H9 (cell line): ENCODE measurements around the gene GRIN2A. TPM values are rescaled to one million over a fixed set of nuclear protein-coding genes. Genes with fewer than 3 reads are reported as not detected.

Experiments
- DNase-seq: peaks from one replicate; pipeline ENCODE4 v3.0.0-alpha.2; 2017
- H2AFZ ChIP-seq: one replicate; pipeline ENCODE4 v1.6.1; 2013; ENCODE audit warnings: mild to moderate bottlenecking, low read length, control low read depth, moderate library complexity
- H2AK5ac ChIP-seq: 2 replicates; pipeline ENCODE4 v1.6.1; 2013; ENCODE audit warnings: low read length, control low read depth, mixed read lengths; ENCODE audit not compliant: insufficient read length
- H2BK120ac ChIP-seq: one replicate; pipeline ENCODE4 v1.6.1; 2013; ENCODE audit warnings: low read depth, mild to moderate bottlenecking, low read length, control low read depth, inconsistent platforms; ENCODE audit not compliant: poor library complexity, severe bottlenecking
- H2BK12ac ChIP-seq: 2 replicates; pipeline ENCODE4 v1.6.1; 2013; ENCODE audit warnings: low read length, control low read depth, mixed read lengths, low read depth; ENCODE audit not compliant: insufficient read length
- H2BK15ac ChIP-seq: 2 replicates; pipeline ENCODE4 v1.6.1; 2013; ENCODE audit warnings: low read depth, low read length, control low read depth
- H2BK20ac ChIP-seq: one replicate; pipeline ENCODE4 v1.6.1; 2013; ENCODE audit warnings: low read depth, mild to moderate bottlenecking, low read length, control low read depth, inconsistent platforms; ENCODE audit not compliant: poor library complexity, severe bottlenecking
- H2BK5ac ChIP-seq: 2 replicates; pipeline ENCODE4 v1.6.1; 2013; ENCODE audit warnings: low read length, control low read depth, mixed read lengths; ENCODE audit not compliant: insufficient read length
- H3K14ac ChIP-seq: 2 replicates; pipeline ENCODE4 v1.6.1; 2013; ENCODE audit warnings: low read length, control low read depth; ENCODE audit not compliant: insufficient read depth
- H3K18ac ChIP-seq: 2 replicates; pipeline ENCODE4 v1.6.1; 2013; ENCODE audit warnings: low read depth, mild to moderate bottlenecking, mixed read lengths, low read length, control low read depth; ENCODE audit not compliant: insufficient read length
- H3K23ac ChIP-seq: 2 replicates; pipeline ENCODE4 v1.6.1; 2013; ENCODE audit warnings: low read length, control low read depth, mixed read lengths, low read depth; ENCODE audit not compliant: insufficient read length
- H3K23me2 ChIP-seq: 2 replicates; pipeline ENCODE4 v1.6.1; 2013; ENCODE audit warnings: low read depth, mild to moderate bottlenecking, mixed read lengths, low read length, control low read depth; ENCODE audit not compliant: insufficient read length, poor library complexity, severe bottlenecking
- H3K27ac ChIP-seq: 2 replicates; pipeline ENCODE4 v1.5.1; 2013; ENCODE audit warnings: low read length, control low read depth, mixed read lengths, low read depth; ENCODE audit not compliant: insufficient read length
- H3K27me3 ChIP-seq: 2 replicates; pipeline ENCODE4 v1.6.1; 2013; ENCODE audit warnings: low read length, control low read depth, inconsistent platforms; ENCODE audit not compliant: insufficient read depth
- H3K4ac ChIP-seq: 2 replicates; pipeline ENCODE4 v1.6.1; 2013; ENCODE audit warnings: low read depth, mild to moderate bottlenecking, control low read depth, inconsistent platforms, low read length, moderate library complexity
- H3K4me1 ChIP-seq: 2 replicates; pipeline ENCODE4 v1.6.1; 2013; ENCODE audit warnings: low read length, control low read depth, inconsistent platforms; ENCODE audit not compliant: insufficient read depth
- H3K4me2 ChIP-seq: 2 replicates; pipeline ENCODE4 v1.6.1; 2013; ENCODE audit warnings: low read length, control low read depth, mixed read lengths; ENCODE audit not compliant: insufficient read length, insufficient read depth
- H3K56ac ChIP-seq: 2 replicates; pipeline ENCODE4 v1.6.1; 2013; ENCODE audit warnings: low read depth, mild to moderate bottlenecking, mixed read lengths, low read length, control low read depth; ENCODE audit not compliant: insufficient read length
- H3K79me1 ChIP-seq: 2 replicates; pipeline ENCODE4 v1.6.1; 2013; ENCODE audit warnings: low read depth, mild to moderate bottlenecking, moderate library complexity, low read length, control low read depth, inconsistent platforms; ENCODE audit not compliant: insufficient read depth, poor library complexity, severe bottlenecking
- H3K79me2 ChIP-seq: 2 replicates; pipeline ENCODE4 v1.6.1; 2013; ENCODE audit warnings: low read length, control low read depth, inconsistent platforms; ENCODE audit not compliant: insufficient read depth
- H3K9ac ChIP-seq: 2 replicates; pipeline ENCODE4 v1.6.1; 2013; ENCODE audit warnings: low read length, control low read depth, mixed read lengths; ENCODE audit not compliant: insufficient read length; ENCODE audit errors: extremely low read depth
- H3K9me3 ChIP-seq: one replicate; pipeline ENCODE4 v1.6.1; 2013; ENCODE audit warnings: low read depth, low read length, inconsistent platforms; ENCODE audit not compliant: control insufficient read depth
- H3T11ph ChIP-seq: one replicate; pipeline ENCODE4 v1.6.1; 2013; ENCODE audit warnings: mild to moderate bottlenecking, low read length, control low read depth, inconsistent platforms
- H4K20me1 ChIP-seq: one replicate; pipeline ENCODE4 v1.6.1; 2013; ENCODE audit not compliant: control insufficient read depth, insufficient read length, insufficient read depth
- H4K5ac ChIP-seq: 2 replicates; pipeline ENCODE4 v1.6.1; 2013; ENCODE audit warnings: low read depth, mild to moderate bottlenecking, mixed read lengths, low read length, control low read depth; ENCODE audit not compliant: insufficient read length
- H4K8ac ChIP-seq: replicated peaks from 2 replicates; pipeline ENCODE4 v1.6.1; 2013; ENCODE audit warnings: low read length, control low read depth, mixed read lengths, low read depth; ENCODE audit not compliant: insufficient read length
- H4K91ac ChIP-seq: 2 replicates; pipeline ENCODE4 v1.6.1; 2013; ENCODE audit warnings: low read depth, mild to moderate bottlenecking, moderate library complexity, mixed read lengths, low read length, control low read depth; ENCODE audit not compliant: insufficient read length
- H3K27ac Mint-ChIP-seq, 3 experiments: 2 replicates in 2 of 3; 3 replicates in 1 of 3; pipeline ENCODE4 v1.8.0; 2020 to 2021; ENCODE audit warnings: mixed read lengths in 3 of 3, mild to moderate bottlenecking in 1 of 3, moderate library complexity in 1 of 3
- H3K27me3 Mint-ChIP-seq: 2 replicates; pipeline ENCODE4 v1.8.0; 2021; ENCODE audit warnings: low read depth, mild to moderate bottlenecking, moderate library complexity, mixed read lengths
- H3K36me3 Mint-ChIP-seq, 3 experiments: 2 replicates in 2 of 3; 3 replicates in 1 of 3; pipeline ENCODE4 v1.8.0; 2020 to 2021; ENCODE audit warnings: low read depth in 3 of 3, mixed read lengths in 3 of 3; ENCODE audit not compliant: insufficient read depth in 1 of 3
- H3K4me1 Mint-ChIP-seq, 2 experiments: 2 replicates each; pipeline ENCODE4 v1.8.0; 2020; ENCODE audit warnings: mixed read lengths in 2 of 2
- H3K4me3 Mint-ChIP-seq, 2 experiments: 2 replicates in 1 of 2; 3 replicates in 1 of 2; pipeline ENCODE4 v1.8.0; 2020 to 2021; ENCODE audit warnings: mild to moderate bottlenecking in 2 of 2, mixed read lengths in 2 of 2, moderate library complexity in 1 of 2
- H3K9me3 Mint-ChIP-seq, 2 experiments: 2 replicates in 1 of 2; 3 replicates in 1 of 2; pipeline ENCODE4 v1.8.0; 2020; ENCODE audit warnings: mild to moderate bottlenecking in 2 of 2, mixed read lengths in 2 of 2, moderate library complexity in 1 of 2
- CTCF ChIP-seq: fragments of 200-600 bp; sonication (generic); conservative IDR thresholded peaks from 3 replicates; pipeline ENCODE4 v1.8.0; 2021; ENCODE audit warnings: antibody characterized with exemption, mild to moderate bottlenecking
- WGBS: extraction: QIAGEN DNeasy Blood & Tissue Kit; methylation state at CpG from one replicate; pipeline ENCODE4 v1.1.7; 2013; ENCODE audit warnings: missing lambda C conversion rate, low lambda C conversion rate, mixed read lengths; ENCODE audit not compliant: insufficient read length; ENCODE audit errors: extremely low coverage; 5-methylcytosine and 5-hydroxymethylcytosine counted together
- total RNA-seq: library from RNA; stranded (reverse); gene quantifications from 2 replicates; pipeline ENCODE4 v1.2.1, GENCODE V29; 2021

The GRIN2A gene
- total RNA-seq, 1 experiment from 2014 or later: 1.5 TPM

GRCh38 chr16:9904526-9904925 is 277.7 kb downstream of the GRIN2A start:
- Mint-ChIP-seq H3K9me3 (no peaks in the 10 kb centered on the region), H3K36me3 (no peaks in the 10 kb centered on the region; a peak in 1 of 7 replicates), H3K4me1 (no peaks in the 10 kb centered on the region), H3K4me3 (no peak overlapping the region), H3K27ac (no peak overlapping the region), H3K27me3 (no peaks in the 10 kb centered on the region; the same call in none of the 2 replicates)
- H2AK5ac ChIP-seq: no peak overlapping the region
- H3K9me3 ChIP-seq: no peaks in the 10 kb centered on the region
- H3K4ac ChIP-seq: no peak overlapping the region
- H3K14ac ChIP-seq: no peak overlapping the region
- no peak overlapping the region for H2BK5ac ChIP-seq
- H4K8ac ChIP-seq: no peak overlapping the region
- no peak overlapping the region for H3T11ph ChIP-seq
- H4K91ac ChIP-seq: no peak overlapping the region
- no peak overlapping the region for H3K18ac ChIP-seq
- no peaks in the 10 kb centered on the region for H3K4me1 ChIP-seq
- H4K20me1 ChIP-seq: no peaks in the 10 kb centered on the region
- no peak overlapping the region for H2BK20ac ChIP-seq
- H2BK12ac ChIP-seq: no peak overlapping the region
- H2BK120ac ChIP-seq: no peak overlapping the region
- no peak for DNase-seq
- no peak overlapping the region for H3K27ac ChIP-seq
- no peak overlapping the region for H4K5ac ChIP-seq
- H3K79me1 ChIP-seq: no peaks in the 10 kb centered on the region
- H3K23me2 ChIP-seq: peaks cover 2% of the 10 kb centered on the region
- H3K79me2 ChIP-seq: no peaks in the 10 kb centered on the region
- H3K4me2 ChIP-seq: no peak overlapping the region
- no peak overlapping the region for H3K23ac ChIP-seq
- H2BK15ac ChIP-seq: no peak overlapping the region
- no CpG with 5 or more reads among the region's 2 CpGs for WGBS
- H3K9ac ChIP-seq: no peak overlapping the region
- no peak overlapping the region for H3K56ac ChIP-seq
- no peaks in the 10 kb centered on the region for H3K27me3 ChIP-seq
- TF ChIP-seq CTCF: no peak
- H2AFZ ChIP-seq: no peak overlapping the region
